WTC11 (cell line): ENCODE measurements around the gene PRLR. TPM values are rescaled to one million over a fixed set of nuclear protein-coding genes. Genes with fewer than 3 reads are reported as not detected.

Experiments used
- ATAC-seq: fragments of 200-7000 bp; cut with Tn5 transposase; 2 replicates; pipeline ENCODE4 v1.10.0; 2021; ENCODE audit warnings: mild to moderate bottlenecking, moderate library complexity
- CTCF ChIA-PET: fragments of 300-600 bp; sonication (Branson Sonifier 250); formaldehyde crosslinking; loops from one replicate; lab custom pipeline; 2021; ENCODE audit warnings: antibody characterized with exemption; lab: Charles Lee
- POLR2A ChIA-PET: fragments of 350-600 bp; sonication (Branson Sonifier 250); formaldehyde crosslinking; loops from one replicate; lab custom pipeline; 2021; ENCODE audit warnings: antibody characterized with exemption; lab: Charles Lee
- DNase-seq: peaks from one replicate; pipeline ENCODE4 v3.0.0; 2021; ENCODE audit warnings: low spot score
- H3K27ac Mint-ChIP-seq: 2 replicates; pipeline ENCODE4 v1.8.0; 2021; ENCODE audit warnings: mixed read lengths
- H3K27me3 Mint-ChIP-seq: 2 replicates; pipeline ENCODE4 v1.8.0; 2021; ENCODE audit warnings: low read depth, mild to moderate bottlenecking, moderate library complexity, mixed read lengths
- H3K36me3 Mint-ChIP-seq: 2 replicates; pipeline ENCODE4 v1.8.0; 2021; ENCODE audit warnings: mixed read lengths
- H3K4me1 Mint-ChIP-seq: 2 replicates; pipeline ENCODE4 v1.8.0; 2022; ENCODE audit warnings: mixed read lengths
- H3K4me3 Mint-ChIP-seq: 2 replicates; pipeline ENCODE4 v1.8.0; 2021; ENCODE audit warnings: mild to moderate bottlenecking, moderate library complexity, mixed read lengths
- H3K9me3 Mint-ChIP-seq: 2 replicates; pipeline ENCODE4 v1.8.0; 2021; ENCODE audit warnings: mixed read lengths
- ARID4B ChIP-seq: sonication (generic); formaldehyde crosslinking; IDR thresholded peaks from 2 replicates; pipeline ENCODE4 v1.8.0; 2023; ENCODE audit warnings: missing genetic modification reagents, mild to moderate bottlenecking, borderline replicate concordance
- ATF2 ChIP-seq: sonication (generic); formaldehyde crosslinking; IDR thresholded peaks from 2 replicates; pipeline ENCODE4 v1.8.1; 2022; ENCODE audit warnings: low read depth, missing genetic modification reagents, borderline replicate concordance
- CREM ChIP-seq: sonication (generic); formaldehyde crosslinking; IDR thresholded peaks from 2 replicates; pipeline ENCODE4 v1.8.1; 2022; ENCODE audit warnings: mild to moderate bottlenecking, missing genetic modification reagents, moderate library complexity
- E2F5 ChIP-seq: sonication (generic); formaldehyde crosslinking; IDR thresholded peaks from 2 replicates; pipeline ENCODE4 v1.8.1; 2022; ENCODE audit warnings: mild to moderate bottlenecking, moderate library complexity, missing genetic modification reagents
- ELF4 ChIP-seq: sonication (generic); formaldehyde crosslinking; IDR thresholded peaks from 2 replicates; pipeline ENCODE4 v1.8.1; 2022; ENCODE audit warnings: low read depth, mild to moderate bottlenecking, moderate library complexity, missing genetic modification reagents
- HMGXB4 ChIP-seq: sonication (generic); formaldehyde crosslinking; IDR thresholded peaks from 2 replicates; pipeline ENCODE4 v1.8.1; 2023; ENCODE audit warnings: mild to moderate bottlenecking, moderate library complexity, missing genetic modification reagents
- IRF1 ChIP-seq: sonication (generic); formaldehyde crosslinking; IDR thresholded peaks from 2 replicates; pipeline ENCODE4 v1.8.0; 2023; ENCODE audit warnings: missing genetic modification reagents
- JUN ChIP-seq: sonication (generic); formaldehyde crosslinking; IDR thresholded peaks from 2 replicates; pipeline ENCODE4 v1.8.0; 2023; ENCODE audit warnings: mild to moderate bottlenecking, missing genetic modification reagents
- MLX ChIP-seq: sonication (generic); formaldehyde crosslinking; IDR thresholded peaks from 2 replicates; pipeline ENCODE4 v1.8.1; 2023; ENCODE audit warnings: mild to moderate bottlenecking, missing genetic modification reagents, moderate library complexity
- MXD4 ChIP-seq: fragments of 250-450 bp; sonication (Bioruptor Pico); IDR thresholded peaks from 2 replicates; pipeline ENCODE4 v1.8.0; 2021; ENCODE audit warnings: mild to moderate bottlenecking, moderate library complexity, borderline replicate concordance
- PRRX2 ChIP-seq: fragments of 250-450 bp; sonication (Bioruptor Pico); IDR thresholded peaks from 2 replicates; pipeline ENCODE4 v1.8.0; 2021; ENCODE audit warnings: mild to moderate bottlenecking
- SOX15 ChIP-seq: fragments of 250-450 bp; sonication (Bioruptor Pico); IDR thresholded peaks from 2 replicates; pipeline ENCODE4 v1.9.0; 2021; ENCODE audit warnings: mild to moderate bottlenecking
- TCF7 ChIP-seq: sonication (generic); formaldehyde crosslinking; IDR thresholded peaks from 2 replicates; pipeline ENCODE4 v1.8.0; 2022; ENCODE audit warnings: mild to moderate bottlenecking, low read depth, missing genetic modification reagents, moderate library complexity
- USF1 ChIP-seq: sonication (generic); formaldehyde crosslinking; IDR thresholded peaks from 2 replicates; pipeline ENCODE4 v1.8.0; 2022; ENCODE audit warnings: mild to moderate bottlenecking, missing genetic modification reagents
- ZMAT4 ChIP-seq: fragments of 250-450 bp; sonication (Bioruptor Pico); IDR thresholded peaks from 2 replicates; pipeline ENCODE4 v1.9.0; 2021; ENCODE audit warnings: mild to moderate bottlenecking
- ZNF281 ChIP-seq: sonication (generic); formaldehyde crosslinking; IDR thresholded peaks from 2 replicates; pipeline ENCODE4 v1.8.0; 2023; ENCODE audit warnings: mild to moderate bottlenecking, missing genetic modification reagents
- ZNF532 ChIP-seq: fragments of 250-450 bp; sonication (Bioruptor Pico); IDR thresholded peaks from 2 replicates; pipeline ENCODE4 v1.9.0; 2021; ENCODE audit warnings: mild to moderate bottlenecking, borderline replicate concordance
- total RNA-seq: library from RNA; stranded (reverse); gene quantifications from 3 replicates; pipeline ENCODE4 v1.2.3, GENCODE V29; 2021

PRLR gene
- total RNA-seq, 1 experiment from 2014 or later = 3.2 TPM

GRCh38 chr5:35045280-35045679 is 185.0 kb downstream of the PRLR start (continued):
- TF ChIP-seq IRF1 (no peak), JUN (CRISPR knock-in tag) (no peak), ELF4 (CRISPR knock-in tag) (no peak), SOX15 (CRISPR knock-in tag) (no peak)

- no peak overlapping the region for H3K4me3 Mint-ChIP-seq
- ATAC-seq = no peak
- no peaks in the 10 kb centered on the region for H3K36me3 Mint-ChIP-seq
- DNase-seq = no peak
- H3K27me3 Mint-ChIP-seq = no peaks in the 10 kb centered on the region
- H3K27ac Mint-ChIP-seq = no peak overlapping the region
- ChIA-PET CTCF (no interaction called here), POLR2A (no interaction called here)
- no peaks in the 10 kb centered on the region for H3K9me3 Mint-ChIP-seq
- peaks cover 18% of the 10 kb centered on the region for H3K4me1 Mint-ChIP-seq
- TF ChIP-seq ARID4B (CRISPR knock-in tag) (no peak), ATF2 (CRISPR knock-in tag) (no peak), CREM (CRISPR knock-in tag) (no peak), ZNF281 (no peak), USF1 (CRISPR knock-in tag) (no peak), PRRX2 (CRISPR knock-in tag) (no peak), ZMAT4 (no peak), MLX (no peak), E2F5 (CRISPR knock-in tag) (no peak), ZNF532 (no peak), SOX15 (CRISPR knock-in tag) (no peak), MXD4 (CRISPR knock-in tag) (no peak), TCF7 (CRISPR knock-in tag) (no peak), HMGXB4 (CRISPR knock-in tag) (no peak)
Observed at GRCh38 chr5:35044649-35045048, 185.6 kb downstream of the PRLR start.
